Measurements from ENCODE around the gene FNDC8.

GRCh38 chr17:35175638-35176415 is 54.4 kb downstream of the FNDC8 start:
- TF ChIP-seq MAFK (IDR thresholded peaks at IDR 0.05; ENCODE audit: partially characterized antibody) = no peak
- no peak for TF ChIP-seq POLR2A (IDR thresholded peaks at IDR 0.05; ENCODE audit: low read length)
- no peak for TF ChIP-seq CTCF (IDR thresholded peaks at IDR 0.05)
- TF ChIP-seq EP300 (IDR thresholded peaks at IDR 0.05) = no peak
- TF ChIP-seq REST (IDR thresholded peaks at IDR 0.05) = no peak
- no peak for TF ChIP-seq RAD21 (conservative IDR thresholded peaks at IDR 0.05 in 1 of 2, IDR thresholded peaks at IDR 0.05 in 1 of 2)
- TF ChIP-seq CEBPB (IDR thresholded peaks at IDR 0.05) = no peak
- no peak for TF ChIP-seq CHD4 (IDR thresholded peaks at IDR 0.05; ENCODE audit: borderline replicate concordance)
- TF ChIP-seq SREBF2 (IDR thresholded peaks at IDR 0.05) = no peak
- TF ChIP-seq GATA3 (IDR thresholded peaks at IDR 0.05; ENCODE audit: borderline replicate concordance) = no peak
- TF ChIP-seq SMC3 (IDR thresholded peaks at IDR 0.05) = no peak
- no peak for TF ChIP-seq NFE2L2 (conservative IDR thresholded peaks at IDR 0.05; ENCODE audit: low read length)
- TF ChIP-seq MAX (IDR thresholded peaks at IDR 0.05) = no peak
- no peak for TF ChIP-seq MYC (IDR thresholded peaks at IDR 0.05; ENCODE audit: borderline replicate concordance, low read length)

Data from A549 (cell line).